ENCODE data around the gene CCND2. TPM values are rescaled to one million over a fixed set of nuclear protein-coding genes. Genes with fewer than 3 reads are reported as not detected.
A peak's percentile ranks its signal among the peaks of the same experiment; 100 is the strongest.

CCND2 gene
- total and polyA plus RNA-seq, 2 experiments from 2014 or later = 157 to 250 TPM

DNA sequence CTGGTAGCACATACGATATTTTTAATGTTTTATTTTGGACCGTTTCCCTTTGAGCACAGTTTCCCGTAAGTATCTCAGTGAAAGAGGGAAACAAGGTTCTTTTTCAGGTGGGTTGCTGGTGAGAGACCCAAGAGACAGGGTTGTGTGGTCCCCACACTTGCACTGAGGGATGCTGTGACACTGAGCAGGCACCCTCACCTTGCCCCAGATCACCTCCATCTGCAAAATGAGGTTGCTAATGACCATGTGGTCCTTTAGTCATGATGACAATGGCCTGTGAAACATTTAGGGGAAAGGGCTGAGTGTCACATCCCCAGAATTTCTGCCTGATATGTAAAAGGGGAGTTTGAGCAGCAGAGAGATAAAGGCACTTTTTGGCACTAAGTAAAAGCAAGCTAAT lies 4.3 kb downstream of the CCND2 start:
- Histone ChIP-seq H2AFZ (no peak overlapping the region), H3K9me2 (replicated peaks; ENCODE audit: insufficient read depth) (no peaks in the 10 kb centered on the region), H4K20me1 (ENCODE audit: insufficient read depth, poor library complexity, severe bottlenecking) (peaks cover 55% of the 10 kb centered on the region), H3K9me3 (ENCODE audit: low read depth) (no peaks in the 10 kb centered on the region), H3K27me3 (no peaks in the 10 kb centered on the region), H3K4me2 (peak overlapping the region; percentile 71), H3K4me1 (ENCODE audit: insufficient read depth) (peaks cover 57% of the 10 kb centered on the region), H3K4me3 (no peak overlapping the region), H3K79me2 (peaks cover 81% of the 10 kb centered on the region), H3K27ac (peak overlapping the region; percentile 51), H3K36me3 (replicated peaks; ENCODE audit: insufficient read depth, low read depth) (no peaks in the 10 kb centered on the region)
- 90% methylated on average over 3 of the region's 3 CpGs for WGBS (ENCODE audit: low lambda C conversion rate, missing lambda C conversion rate)
- TF ChIP-seq, protein P1, sequence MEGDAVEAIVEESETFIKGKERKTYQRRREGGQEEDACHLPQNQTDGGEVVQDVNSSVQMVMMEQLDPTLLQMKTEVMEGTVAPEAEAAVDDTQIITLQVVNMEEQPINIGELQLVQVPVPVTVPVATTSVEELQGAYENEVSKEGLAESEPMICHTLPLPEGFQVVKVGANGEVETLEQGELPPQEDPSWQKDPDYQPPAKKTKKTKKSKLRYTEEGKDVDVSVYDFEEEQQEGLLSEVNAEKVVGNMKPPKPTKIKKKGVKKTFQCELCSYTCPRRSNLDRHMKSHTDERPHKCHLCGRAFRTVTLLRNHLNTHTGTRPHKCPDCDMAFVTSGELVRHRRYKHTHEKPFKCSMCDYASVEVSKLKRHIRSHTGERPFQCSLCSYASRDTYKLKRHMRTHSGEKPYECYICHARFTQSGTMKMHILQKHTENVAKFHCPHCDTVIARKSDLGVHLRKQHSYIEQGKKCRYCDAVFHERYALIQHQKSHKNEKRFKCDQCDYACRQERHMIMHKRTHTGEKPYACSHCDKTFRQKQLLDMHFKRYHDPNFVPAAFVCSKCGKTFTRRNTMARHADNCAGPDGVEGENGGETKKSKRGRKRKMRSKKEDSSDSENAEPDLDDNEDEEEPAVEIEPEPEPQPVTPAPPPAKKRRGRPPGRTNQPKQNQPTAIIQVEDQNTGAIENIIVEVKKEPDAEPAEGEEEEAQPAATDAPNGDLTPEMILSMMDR (IDR thresholded peaks at IDR 0.05; ENCODE audit: poor library complexity) = no peak
- TF ChIP-seq EZH2phosphoT487 (IDR thresholded peaks at IDR 0.05; ENCODE audit: low read depth, severe bottlenecking, unreplicated experiment) (no peak), EZH2 (IDR thresholded peaks at IDR 0.05; ENCODE audit: borderline replicate concordance) (no peak)
- no peak for DNase-seq (ENCODE audit: low spot score)

DNA sequence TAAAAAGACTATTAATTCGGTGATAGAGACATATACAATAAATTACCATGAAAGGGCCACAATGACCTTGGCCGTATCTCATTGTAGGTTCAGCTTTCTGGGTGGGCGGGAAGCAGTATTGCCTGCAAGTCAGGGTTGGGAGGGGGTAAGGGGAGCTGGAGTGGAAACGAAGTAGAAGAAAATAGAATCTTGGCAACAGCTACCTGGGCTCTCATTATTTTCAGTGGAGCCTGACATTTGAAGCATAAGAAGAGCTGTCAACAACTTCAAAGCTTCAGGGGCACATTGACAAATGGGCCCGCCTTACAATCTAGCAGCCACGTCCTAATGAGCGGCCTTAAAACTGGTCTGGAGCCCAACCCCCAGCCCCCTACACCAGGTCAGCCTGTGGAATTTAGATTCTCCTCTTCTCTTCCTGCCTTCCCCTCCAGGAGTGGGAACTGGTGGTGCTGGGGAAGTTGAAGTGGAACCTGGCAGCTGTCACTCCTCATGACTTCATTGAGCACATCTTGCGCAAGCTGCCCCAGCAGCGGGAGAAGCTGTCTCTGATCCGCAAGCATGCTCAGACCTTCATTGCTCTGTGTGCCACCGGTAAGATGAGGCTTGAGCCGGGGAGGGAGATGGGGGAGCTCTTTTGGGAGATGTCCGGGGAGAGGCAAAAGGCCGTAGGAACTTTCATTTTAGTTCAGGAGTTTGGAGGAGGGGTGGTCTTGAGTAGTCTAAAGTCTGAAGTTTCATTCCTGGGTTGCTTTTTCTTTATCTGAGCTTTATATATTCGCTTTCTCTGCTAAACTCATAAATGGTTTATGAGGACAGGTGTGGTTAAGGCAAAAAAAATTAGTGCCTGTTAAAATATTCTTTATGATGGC lies 5.0 kb downstream of the CCND2 start:
- H4K20me1 ChIP-seq (ENCODE audit: insufficient read depth, poor library complexity, severe bottlenecking) = peaks cover 61% of the 10 kb centered on the region
- no peaks in the 10 kb centered on the region for H3K27me3 ChIP-seq
- H3K4me2 ChIP-seq = peak overlapping the region; percentile 71
- no peaks in the 10 kb centered on the region for H3K9me3 ChIP-seq (ENCODE audit: low read depth)
- H3K79me2 ChIP-seq = peaks cover 88% of the 10 kb centered on the region
- no peak overlapping the region for H2AFZ ChIP-seq
- TF ChIP-seq, protein P1 (IDR thresholded peaks at IDR 0.05; ENCODE audit: poor library complexity) = no peak
- TF ChIP-seq EZH2phosphoT487 (IDR thresholded peaks at IDR 0.05; ENCODE audit: low read depth, severe bottlenecking, unreplicated experiment) = no peak
- TF ChIP-seq EZH2 (IDR thresholded peaks at IDR 0.05; ENCODE audit: borderline replicate concordance) = no peak
- no peaks in the 10 kb centered on the region for H3K9me2 ChIP-seq (replicated peaks; ENCODE audit: insufficient read depth)
- peak overlapping the region; percentile 51 for H3K27ac ChIP-seq
- no peak overlapping the region for H3K4me3 ChIP-seq
- peak; percentile 71 for DNase-seq (ENCODE audit: low spot score)
- peaks cover 53% of the 10 kb centered on the region for H3K4me1 ChIP-seq (ENCODE audit: insufficient read depth)
- WGBS (ENCODE audit: low lambda C conversion rate, missing lambda C conversion rate) = 42% methylated on average over 13 of the region's 15 CpGs
- no peaks in the 10 kb centered on the region for H3K36me3 ChIP-seq (replicated peaks; ENCODE audit: insufficient read depth, low read depth)

DNA sequence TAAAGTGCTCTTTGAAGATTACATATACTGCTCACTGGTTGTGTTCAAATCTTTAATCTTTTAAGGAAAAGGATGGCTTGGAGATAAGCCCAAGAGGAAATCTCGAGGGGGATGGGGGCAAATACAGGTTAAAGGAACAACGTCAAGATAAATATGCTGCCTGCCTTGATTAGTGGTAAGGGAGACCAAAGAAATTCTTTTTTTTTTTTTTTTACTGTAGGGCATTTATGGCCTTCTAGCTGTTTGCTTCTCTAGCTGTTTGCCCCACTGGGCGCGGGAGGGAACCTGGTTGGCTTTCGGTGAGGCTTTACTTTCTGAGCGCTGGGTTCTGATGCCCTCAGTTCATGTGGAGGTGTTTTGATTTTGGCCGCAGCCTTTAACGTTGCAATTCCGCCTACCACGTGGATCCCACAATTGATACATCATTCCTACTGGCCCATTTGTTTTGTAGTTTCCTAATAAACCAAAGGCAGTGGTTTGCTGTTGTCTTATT lies 5.7 kb downstream of the CCND2 start:
- Histone ChIP-seq H3K4me1 (ENCODE audit: insufficient read depth) (peaks cover 53% of the 10 kb centered on the region), H4K20me1 (ENCODE audit: insufficient read depth, poor library complexity, severe bottlenecking) (peaks cover 68% of the 10 kb centered on the region), H3K4me3 (no peak overlapping the region), H2AFZ (no peak overlapping the region), H3K79me2 (peaks cover 89% of the 10 kb centered on the region), H3K27ac (peak overlapping the region; percentile 51), H3K4me2 (peak overlapping the region; percentile 71), H3K9me3 (ENCODE audit: low read depth) (no peaks in the 10 kb centered on the region), H3K9me2 (replicated peaks; ENCODE audit: insufficient read depth) (no peaks in the 10 kb centered on the region), H3K27me3 (no peaks in the 10 kb centered on the region), H3K36me3 (replicated peaks; ENCODE audit: insufficient read depth, low read depth) (no peaks in the 10 kb centered on the region)
- no peak for TF ChIP-seq EZH2 (IDR thresholded peaks at IDR 0.05; ENCODE audit: borderline replicate concordance)
- TF ChIP-seq, protein P1 (IDR thresholded peaks at IDR 0.05; ENCODE audit: poor library complexity) = no peak
- no peak for TF ChIP-seq EZH2phosphoT487 (IDR thresholded peaks at IDR 0.05; ENCODE audit: low read depth, severe bottlenecking, unreplicated experiment)
- WGBS (ENCODE audit: low lambda C conversion rate, missing lambda C conversion rate) = 45% methylated on average over 10 of the region's 10 CpGs
- DNase-seq (ENCODE audit: low spot score) = peak; percentile 37

Measured in hepatocyte (in vitro differentiated cells).